ENCODE data around the gene PPP3CB. TPM values are rescaled to one million over a fixed set of nuclear protein-coding genes. Genes with fewer than 3 reads are reported as not detected.

Gene PPP3CB
- 64.5 TPM for total RNA-seq
- long read RNA-seq, transcript PPP3CB-202 (14 exons, 3,501 nt) = minor isoform, 7 of 43 reads
- long read RNA-seq, transcript PPP3CB-204 (14 exons, 3,149 nt) = major isoform, 10 of 43 reads
- long read RNA-seq, partial matches to known transcripts = 5 of 43 reads
- long read RNA-seq, other reads (novel, unspliced or antisense) = 20 of 43 reads

GRCh38 chr10:73495884-73496674, at the start of gene PPP3CB:
PPP3CB (minus strand) TSS chr10:73496024; CDS start chr10:73495889, 135 bp downstream.
- no peaks in the 10 kb centered on the region for H3K9me3 ChIP-seq (replicated peaks)
- H3K4me3 ChIP-seq = peak within 1 kb of the TSS; percentile 97
- H3K27ac ChIP-seq (replicated peaks) = peak within 1 kb of the TSS; percentile 99
- intact Hi-C loops (cut with micrococcal nuclease) = no loop called here
- DNase-seq = peak; percentile 93
- H3K27me3 ChIP-seq (ENCODE audit: low read depth) = no peaks in the 10 kb centered on the region
- no peak for TF ChIP-seq CTCF (IDR thresholded peaks at IDR 0.05; ENCODE audit: borderline replicate concordance)
- H3K4me1 ChIP-seq = peaks cover 55% of the 10 kb centered on the region
- H3K36me3 ChIP-seq = peaks cover 31% of the 10 kb centered on the region

DNA sequence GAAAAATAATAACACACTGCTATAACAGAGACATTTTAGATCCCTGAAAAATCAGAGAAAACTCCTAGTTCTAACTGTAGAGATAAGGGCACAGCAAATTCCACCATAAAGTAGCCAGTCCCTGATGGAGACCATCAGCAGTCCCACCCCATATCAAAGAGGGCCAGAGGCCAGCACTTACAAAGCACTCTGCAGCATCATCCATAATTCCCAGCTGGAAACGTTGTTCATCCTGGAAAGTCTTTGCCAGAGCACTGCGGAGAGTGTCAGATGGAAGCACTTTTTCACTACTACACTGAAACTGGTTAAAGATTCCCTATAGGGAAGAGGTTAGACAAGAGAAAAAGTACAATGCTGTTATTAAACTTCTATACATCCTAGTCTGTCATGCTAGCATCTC, 49.5 kb upstream of the PPP3CB start:
- DNase-seq = no peak
- Histone ChIP-seq H3K27me3 (ENCODE audit: low read depth) (no peaks in the 10 kb centered on the region), H3K36me3 (peaks cover 42% of the 10 kb centered on the region), H3K4me3 (no peak overlapping the region), H3K4me1 (no peaks in the 10 kb centered on the region), H3K27ac (replicated peaks) (no peak overlapping the region), H3K9me3 (replicated peaks) (no peaks in the 10 kb centered on the region)
- TF ChIP-seq CTCF (IDR thresholded peaks at IDR 0.05; ENCODE audit: borderline replicate concordance) = no peak
- intact Hi-C loops (cut with micrococcal nuclease) = no loop called here

GRCh38 chr10:73537709-73538108, 41.9 kb upstream of the PPP3CB start:
- Histone ChIP-seq H3K27ac (replicated peaks) (no peak overlapping the region), H3K36me3 (peaks cover 63% of the 10 kb centered on the region), H3K27me3 (ENCODE audit: low read depth) (no peaks in the 10 kb centered on the region), H3K4me3 (no peak overlapping the region), H3K4me1 (no peaks in the 10 kb centered on the region), H3K9me3 (replicated peaks) (no peaks in the 10 kb centered on the region)
- intact Hi-C loops (cut with micrococcal nuclease) = no loop called here
- no peak for DNase-seq
- no peak for TF ChIP-seq CTCF (IDR thresholded peaks at IDR 0.05; ENCODE audit: borderline replicate concordance)

- peaks cover 60% of the 10 kb centered on the region for H3K36me3 ChIP-seq
- DNase-seq = no peak
- H3K4me3 ChIP-seq = no peak overlapping the region
- no peaks in the 10 kb centered on the region for H3K4me1 ChIP-seq
- intact Hi-C loops (cut with micrococcal nuclease) = no loop called here
- no peak for TF ChIP-seq CTCF (IDR thresholded peaks at IDR 0.05; ENCODE audit: borderline replicate concordance)
- H3K27me3 ChIP-seq (ENCODE audit: low read depth) = no peaks in the 10 kb centered on the region
- H3K27ac ChIP-seq (replicated peaks) = no peak overlapping the region
- H3K9me3 ChIP-seq (replicated peaks) = no peaks in the 10 kb centered on the region
Measured at GRCh38 chr10:73537288-73537687, 41.5 kb upstream of the PPP3CB start.

GRCh38 chr10:73534857-73535256, 39.0 kb upstream of the PPP3CB start:
- no peaks in the 10 kb centered on the region for H3K4me1 ChIP-seq
- no peak for TF ChIP-seq CTCF (IDR thresholded peaks at IDR 0.05; ENCODE audit: borderline replicate concordance)
- DNase-seq = no peak
- H3K4me3 ChIP-seq = no peak overlapping the region
- intact Hi-C loops (cut with micrococcal nuclease) = no loop called here
- no peaks in the 10 kb centered on the region for H3K9me3 ChIP-seq (replicated peaks)
- no peaks in the 10 kb centered on the region for H3K27me3 ChIP-seq (ENCODE audit: low read depth)
- H3K27ac ChIP-seq (replicated peaks) = no peak overlapping the region
- peaks cover 49% of the 10 kb centered on the region for H3K36me3 ChIP-seq

Data from left ventricle myocardium inferior (tissue), 1 donor.